Loucy (cell line): ENCODE measurements around the gene ATP11A.

Experiments
- H2AFZ ChIP-seq: fragments of 200-600 bp; sonication (generic); 2 replicates; pipeline ENCODE4 v1.6.0; 2016; ENCODE audit warnings: antibody characterized with exemption, mild to moderate bottlenecking, low read length, moderate library complexity
- H3F3A ChIP-seq: fragments of 200-600 bp; 2 replicates; pipeline ENCODE4 v1.6.0; 2016; ENCODE audit warnings: antibody characterized with exemption, low read depth, mild to moderate bottlenecking
- H3K27me3 ChIP-seq: fragments of 200-600 bp; sonication (generic); 2 replicates; pipeline ENCODE4 v1.6.1; 2014; ENCODE audit warnings: low read length, mild to moderate bottlenecking; ENCODE audit not compliant: insufficient read depth, poor library complexity, severe bottlenecking
- H3K36me3 ChIP-seq: fragments of 200-600 bp; sonication (generic); 2 replicates; pipeline ENCODE4 v1.6.1; 2016; ENCODE audit warnings: low read length; ENCODE audit not compliant: insufficient read depth
- H3K4me1 ChIP-seq: fragments of 200-600 bp; sonication (generic); 2 replicates; pipeline ENCODE4 v1.5.1; 2014; ENCODE audit warnings: low read length, mild to moderate bottlenecking; ENCODE audit not compliant: insufficient read depth, poor library complexity, severe bottlenecking
- H3K4me2 ChIP-seq: fragments of 200-600 bp; sonication (generic); 2 replicates; pipeline ENCODE4 v1.6.0; 2014; ENCODE audit warnings: antibody characterized with exemption, low read length, low read depth, mild to moderate bottlenecking; ENCODE audit not compliant: poor library complexity, severe bottlenecking
- H3K4me3 ChIP-seq: fragments of 200-600 bp; sonication (generic); 2 replicates; pipeline ENCODE4 v1.5.1; 2014; ENCODE audit warnings: low read length, mild to moderate bottlenecking, mixed read lengths; ENCODE audit not compliant: poor library complexity, severe bottlenecking
- H3K79me2 ChIP-seq: fragments of 200-600 bp; sonication (generic); 2 replicates; pipeline ENCODE4 v1.6.1; 2014; ENCODE audit warnings: low read length; ENCODE audit not compliant: insufficient read depth
- H3K9ac ChIP-seq: fragments of 200-600 bp; sonication (generic); 2 replicates; pipeline ENCODE4 v1.6.0; 2014; ENCODE audit warnings: mild to moderate bottlenecking, low read depth, low read length, moderate library complexity; ENCODE audit not compliant: poor library complexity, severe bottlenecking
- H3K9me2 ChIP-seq: fragments of 200-600 bp; sonication (generic); replicated peaks from 2 replicates; pipeline ENCODE4 v1.6.1; 2016; ENCODE audit warnings: low read depth, low read length, mixed read lengths
- H3K9me3 ChIP-seq: fragments of 200-600 bp; sonication (generic); 2 replicates; pipeline ENCODE4 v1.6.1; 2014; ENCODE audit warnings: mild to moderate bottlenecking, antibody characterized with exemption, low read length, low read depth; ENCODE audit not compliant: insufficient read depth
- H4K20me1 ChIP-seq: fragments of 200-600 bp; sonication (generic); 2 replicates; pipeline ENCODE4 v1.6.0; 2014; ENCODE audit warnings: antibody characterized with exemption, low read length, mild to moderate bottlenecking; ENCODE audit not compliant: insufficient read depth, poor library complexity, severe bottlenecking
- EZH2phosphoT487 ChIP-seq: fragments of 200-600 bp; IDR thresholded peaks from 2 replicates; pipeline ENCODE4 v1.6.1; 2018; ENCODE audit warnings: antibody characterized with exemption, mild to moderate bottlenecking, moderate library complexity, borderline replicate concordance
- TF ChIP-seq, protein P1 (sequence below): fragments of 200-600 bp; sonication (generic); conservative IDR thresholded peaks from 2 replicates; pipeline ENCODE4 v1.5.1; 2014; ENCODE audit warnings: mild to moderate bottlenecking, antibody characterized with exemption, low read length

ATP11A gene

DNA sequence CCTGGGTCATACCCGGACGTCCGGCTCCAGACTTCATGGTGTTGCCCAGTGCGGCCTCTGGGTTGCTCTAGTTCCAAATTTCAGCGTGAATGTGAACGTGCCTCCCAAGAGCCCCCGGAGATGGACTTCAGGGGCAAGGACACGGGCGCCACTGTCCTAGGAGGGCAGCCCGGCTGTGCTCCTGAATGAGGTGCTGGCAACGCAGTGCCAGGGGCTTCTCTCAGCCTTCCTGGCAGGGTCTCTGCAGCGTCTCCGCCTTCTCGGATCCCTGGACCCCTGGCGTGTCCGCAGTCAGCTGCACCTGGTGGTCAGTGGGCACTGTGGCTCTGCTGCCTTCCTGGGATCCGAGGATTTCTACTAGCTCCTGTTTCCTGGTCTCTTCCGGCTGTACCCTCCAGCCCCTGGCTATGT lies 177.5 kb downstream of the ATP11A start:
- H3K79me2 ChIP-seq, result no peaks in the 10 kb centered on the region
- no peaks in the 10 kb centered on the region for H3K36me3 ChIP-seq
- no peak overlapping the region for H3K4me3 ChIP-seq
- no peak overlapping the region for H3K4me2 ChIP-seq
- H3F3A ChIP-seq, result peaks cover 6% of the 10 kb centered on the region; the same call in 1 of the 2 replicates
- TF ChIP-seq EZH2phosphoT487, result no peak
- TF ChIP-seq, protein P1, sequence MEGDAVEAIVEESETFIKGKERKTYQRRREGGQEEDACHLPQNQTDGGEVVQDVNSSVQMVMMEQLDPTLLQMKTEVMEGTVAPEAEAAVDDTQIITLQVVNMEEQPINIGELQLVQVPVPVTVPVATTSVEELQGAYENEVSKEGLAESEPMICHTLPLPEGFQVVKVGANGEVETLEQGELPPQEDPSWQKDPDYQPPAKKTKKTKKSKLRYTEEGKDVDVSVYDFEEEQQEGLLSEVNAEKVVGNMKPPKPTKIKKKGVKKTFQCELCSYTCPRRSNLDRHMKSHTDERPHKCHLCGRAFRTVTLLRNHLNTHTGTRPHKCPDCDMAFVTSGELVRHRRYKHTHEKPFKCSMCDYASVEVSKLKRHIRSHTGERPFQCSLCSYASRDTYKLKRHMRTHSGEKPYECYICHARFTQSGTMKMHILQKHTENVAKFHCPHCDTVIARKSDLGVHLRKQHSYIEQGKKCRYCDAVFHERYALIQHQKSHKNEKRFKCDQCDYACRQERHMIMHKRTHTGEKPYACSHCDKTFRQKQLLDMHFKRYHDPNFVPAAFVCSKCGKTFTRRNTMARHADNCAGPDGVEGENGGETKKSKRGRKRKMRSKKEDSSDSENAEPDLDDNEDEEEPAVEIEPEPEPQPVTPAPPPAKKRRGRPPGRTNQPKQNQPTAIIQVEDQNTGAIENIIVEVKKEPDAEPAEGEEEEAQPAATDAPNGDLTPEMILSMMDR, result no peak
- no peaks in the 10 kb centered on the region for H3K27me3 ChIP-seq
- no peaks in the 10 kb centered on the region for H4K20me1 ChIP-seq
- peaks cover 7% of the 10 kb centered on the region for H3K4me1 ChIP-seq
- no peak overlapping the region for H2AFZ ChIP-seq
- no peaks in the 10 kb centered on the region for H3K9me3 ChIP-seq
- H3K9me2 ChIP-seq, result no peaks in the 10 kb centered on the region
- H3K9ac ChIP-seq, result no peak overlapping the region

DNA sequence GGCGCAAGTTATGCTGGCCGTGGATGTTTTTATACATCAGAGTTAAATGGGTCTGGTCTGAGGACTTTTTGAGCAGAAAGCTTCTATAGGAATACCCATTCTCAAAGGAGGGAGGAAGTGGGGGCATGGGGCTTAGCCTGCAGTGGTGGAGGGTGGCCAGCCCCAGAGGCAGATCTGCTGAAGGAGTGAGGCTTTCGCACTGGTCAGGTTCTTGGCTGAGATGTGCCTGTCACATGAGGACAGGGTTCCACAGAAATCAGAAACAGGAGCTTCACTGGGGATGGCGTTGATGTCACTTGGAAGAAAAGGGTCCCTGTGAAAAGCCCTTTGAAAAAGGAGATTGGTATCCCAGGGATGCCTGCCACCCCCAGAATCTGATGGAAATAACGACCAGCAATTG lies 178.5 kb downstream of the ATP11A start:
- peaks cover 15% of the 10 kb centered on the region for H3F3A ChIP-seq
- H4K20me1 ChIP-seq, result no peaks in the 10 kb centered on the region
- no peak overlapping the region for H3K4me3 ChIP-seq
- H2AFZ ChIP-seq, result no peak overlapping the region
- no peaks in the 10 kb centered on the region for H3K27me3 ChIP-seq
- H3K9me3 ChIP-seq, result no peaks in the 10 kb centered on the region
- H3K4me2 ChIP-seq, result no peak overlapping the region
- no peaks in the 10 kb centered on the region for H3K79me2 ChIP-seq
- no peaks in the 10 kb centered on the region for H3K36me3 ChIP-seq
- peaks cover 15% of the 10 kb centered on the region for H3K4me1 ChIP-seq
- no peak for TF ChIP-seq EZH2phosphoT487
- TF ChIP-seq, protein P1, result no peak
- no peaks in the 10 kb centered on the region for H3K9me2 ChIP-seq
- no peak overlapping the region for H3K9ac ChIP-seq

DNA sequence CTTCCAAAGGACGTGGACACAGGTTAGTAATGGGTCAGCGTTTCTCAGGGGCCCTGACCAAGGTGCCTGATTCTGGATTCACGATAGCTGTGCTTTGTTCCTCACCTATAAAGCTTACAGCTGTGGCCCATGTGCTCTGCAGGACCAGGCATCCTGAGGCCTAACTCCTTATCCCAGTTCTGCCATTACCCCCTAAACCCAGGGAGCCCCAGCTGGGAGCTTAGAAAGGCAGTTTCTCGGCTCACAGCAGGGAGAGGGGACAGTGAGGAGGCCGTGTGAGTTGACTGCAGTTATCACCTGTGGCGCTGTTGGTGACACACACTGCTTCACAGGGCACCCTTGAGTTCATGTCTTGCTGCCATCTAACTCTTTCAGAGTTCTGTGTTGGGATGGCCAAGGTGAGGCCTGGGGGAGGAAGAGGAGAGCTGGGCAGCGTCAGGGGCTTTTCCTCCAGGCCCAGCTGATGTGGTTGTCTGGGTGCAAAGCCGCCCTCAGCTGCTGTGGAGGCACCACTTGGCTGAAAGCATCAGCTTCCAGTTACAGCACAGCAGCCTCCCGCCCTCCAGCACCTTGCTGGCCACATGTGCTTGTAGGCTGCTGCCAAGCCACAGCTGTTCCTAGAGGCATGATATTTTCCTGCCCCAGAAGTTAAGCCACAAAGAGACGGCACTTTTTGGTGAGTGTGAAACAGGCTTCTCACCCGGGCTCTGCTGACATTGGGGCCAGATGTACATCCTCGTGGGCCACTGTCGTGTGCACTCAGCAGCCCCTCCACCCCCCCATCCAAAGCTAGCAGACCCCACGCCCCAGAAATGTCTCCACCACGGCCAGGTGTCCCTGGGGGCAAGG lies 179.6 kb downstream of the ATP11A start:
- H4K20me1 ChIP-seq, result no peaks in the 10 kb centered on the region
- H3F3A ChIP-seq, result peaks cover 25% of the 10 kb centered on the region
- no peak overlapping the region for H2AFZ ChIP-seq
- H3K79me2 ChIP-seq, result no peaks in the 10 kb centered on the region
- no peak overlapping the region for H3K4me3 ChIP-seq
- no peak overlapping the region for H3K9ac ChIP-seq
- H3K36me3 ChIP-seq, result no peaks in the 10 kb centered on the region
- H3K9me2 ChIP-seq, result no peaks in the 10 kb centered on the region
- H3K4me1 ChIP-seq, result peaks cover 26% of the 10 kb centered on the region
- H3K27me3 ChIP-seq, result no peaks in the 10 kb centered on the region
- TF ChIP-seq, protein P1, result no peak
- TF ChIP-seq EZH2phosphoT487, result no peak
- no peaks in the 10 kb centered on the region for H3K9me3 ChIP-seq
- H3K4me2 ChIP-seq, result no peak overlapping the region
